Dedifferentiated amniotic fluid mesenchymal stem cell (primary cell): Measurements from ENCODE around the gene KCNJ12.
"Not testable (repeated sequence)": the region's sequence is repeated elsewhere in the genome, so short reads cannot be mapped to it uniquely, and the experiment has no call there.

Experiments
- DNase-seq: peaks from one replicate; pipeline ENCODE4 v3.0.0-alpha.2; 2016; ENCODE audit errors: extremely low spot score

Gene KCNJ12

GRCh38 chr17:21447552-21447951 lies 71.4 kb downstream of the KCNJ12 start:
- DNase-seq, result not testable (repeated sequence)

- not testable (repeated sequence) for DNase-seq
Measured at GRCh38 chr17:21449891-21450290, 73.7 kb downstream of the KCNJ12 start.

- no peak for DNase-seq
Measured at GRCh38 chr17:21451975-21452374, 75.8 kb downstream of the KCNJ12 start.

GRCh38 chr17:21452377-21453143 lies 76.4 kb downstream of the KCNJ12 start:
- DNase-seq, result peak; percentile 18

- no peak for DNase-seq
Measured at GRCh38 chr17:21453144-21453898, 77.2 kb downstream of the KCNJ12 start.

GRCh38 chr17:21454006-21454405 lies 77.8 kb downstream of the KCNJ12 start:
- not testable (repeated sequence) for DNase-seq

GRCh38 chr17:21454441-21454840 lies 78.3 kb downstream of the KCNJ12 start:
- no peak for DNase-seq

- no peak for DNase-seq
Measured at GRCh38 chr17:21455761-21456160, 79.6 kb downstream of the KCNJ12 start.

GRCh38 chr17:21456449-21456848 lies 80.3 kb downstream of the KCNJ12 start:
- DNase-seq, result not testable (repeated sequence)

GRCh38 chr17:21457051-21458026 lies 81.2 kb downstream of the KCNJ12 start:
- peak; percentile 56 for DNase-seq

- DNase-seq, result no peak
Measured at GRCh38 chr17:21458054-21458453, 81.9 kb downstream of the KCNJ12 start.

GRCh38 chr17:21459536-21459935 lies 83.4 kb downstream of the KCNJ12 start:
- DNase-seq, result no peak

GRCh38 chr17:21460358-21460757 lies 84.2 kb downstream of the KCNJ12 start:
- DNase-seq, result no peak

- DNase-seq, result no peak
Measured at GRCh38 chr17:21462237-21462636, 86.1 kb downstream of the KCNJ12 start.

- DNase-seq, result no peak
Measured at GRCh38 chr17:21463204-21463661, 87.1 kb downstream of the KCNJ12 start.

GRCh38 chr17:21463779-21464407 lies 87.7 kb downstream of the KCNJ12 start:
- DNase-seq, result no peak

- no peak for DNase-seq
Measured at GRCh38 chr17:21464611-21465021, 88.5 kb downstream of the KCNJ12 start.

- no peak for DNase-seq
Measured at GRCh38 chr17:21466550-21466949, 90.4 kb downstream of the KCNJ12 start.

GRCh38 chr17:21467196-21467595 lies 91.0 kb downstream of the KCNJ12 start:
- no peak for DNase-seq

GRCh38 chr17:21467739-21468490 lies 91.8 kb downstream of the KCNJ12 start:
- DNase-seq, result no peak
